Fibroblast of lung (primary cell): Measurements from ENCODE around the gene MAML3. TPM values are rescaled to one million over a fixed set of nuclear protein-coding genes. Genes with fewer than 3 reads are reported as not detected.
A peak's percentile ranks its signal among the peaks of the same experiment; 100 is the strongest.

Source experiments
- DNase-seq, 2 donors: peaks; one replicate each; pipeline versions ENCODE4 v3.0.0 to v3.0.0-alpha.2; 2010; ENCODE audit warnings: low read depth in 2 of 2
- H2AFZ ChIP-seq: 2 replicates; pipeline ENCODE4 v1.5.1; 2012; ENCODE audit warnings: low read length, control low read depth, inconsistent platforms
- H3K27ac ChIP-seq: 2 replicates; pipeline ENCODE4 v1.5.1; 2011; ENCODE audit warnings: low read length, control low read depth; ENCODE audit not compliant: insufficient read depth
- H3K27me3 ChIP-seq: 2 replicates; pipeline ENCODE4 v1.5.1; 2011; ENCODE audit warnings: mild to moderate bottlenecking, low read length; ENCODE audit not compliant: control insufficient read depth, insufficient read depth
- H3K36me3 ChIP-seq: 2 replicates; pipeline ENCODE4 v1.5.1; 2011; ENCODE audit warnings: low read length; ENCODE audit not compliant: control insufficient read depth, insufficient read depth
- H3K4me1 ChIP-seq: 2 replicates; pipeline ENCODE4 v1.5.1; 2011; ENCODE audit warnings: low read length; ENCODE audit not compliant: control insufficient read depth, insufficient read depth; ENCODE audit errors: extremely low read depth
- H3K4me2 ChIP-seq: 2 replicates; pipeline ENCODE4 v1.5.1; 2011; ENCODE audit warnings: low read length, control low read depth; ENCODE audit not compliant: insufficient read depth; ENCODE audit errors: extremely low read depth
- H3K4me3 ChIP-seq, 4 experiments: fragments of 200-600 bp in 1 of 4; sonication (generic) in 1 of 4; replicated peaks in 1 of 4; 2 replicates each; pipeline ENCODE4 v1.5.1; 2011 to 2016; ENCODE audit warnings: low read length in 4 of 4, low read depth in 3 of 4, mild to moderate bottlenecking in 3 of 4, control low read depth in 2 of 4, inconsistent platforms in 1 of 4, mixed read lengths in 1 of 4; ENCODE audit not compliant: insufficient read depth in 1 of 4; ENCODE audit errors: control extremely low read depth in 1 of 4
- H3K79me2 ChIP-seq: 2 replicates; pipeline ENCODE4 v1.5.1; 2012; ENCODE audit warnings: mild to moderate bottlenecking, low read length, inconsistent platforms; ENCODE audit not compliant: control insufficient read depth, insufficient read depth
- H3K9ac ChIP-seq: 2 replicates; pipeline ENCODE4 v1.5.1; 2011; ENCODE audit warnings: mild to moderate bottlenecking, low read length, control low read depth; ENCODE audit not compliant: insufficient read depth
- H3K9me3 ChIP-seq: 2 replicates; pipeline ENCODE4 v1.5.1; 2012; ENCODE audit warnings: low read depth, low read length; ENCODE audit not compliant: control insufficient read depth, insufficient read depth
- H4K20me1 ChIP-seq: 2 replicates; pipeline ENCODE4 v1.5.1; 2011; ENCODE audit warnings: low read length; ENCODE audit not compliant: control insufficient read depth, insufficient read depth; ENCODE audit errors: extremely low read depth
- CTCF ChIP-seq, 2 donors: IDR thresholded peaks in 1 of 2; conservative IDR thresholded peaks in 1 of 2; 1 replicate in 1 of 2; 2 replicates in 1 of 2; pipeline ENCODE4 v1.5.1; 2011 to 2012; ENCODE audit warnings: low read length in 2 of 2, control low read depth in 1 of 2, inconsistent platforms in 1 of 2, low read depth in 1 of 2, mild to moderate bottlenecking in 1 of 2
- EZH2 ChIP-seq: IDR thresholded peaks from 2 replicates; pipeline ENCODE4 v1.5.1; 2012; ENCODE audit warnings: low read length, control low read depth, mild to moderate bottlenecking; ENCODE audit errors: missing control alignments
- polyA plus RNA-seq, 2 donors: library from polyadenylated mRNA; depleted of rRNA in 1 of 2; stranded (reverse) in 1 of 2; unstranded in 1 of 2; fragments of >200 nt; gene quantifications; 2 replicates each; pipeline ENCODE4 v1.2.1, GENCODE V29; 2011 to 2012; ENCODE audit warnings: missing spikeins in 1 of 2
- total RNA-seq: library from RNA; depleted of rRNA; stranded (reverse); fragments of >200 nt; gene quantifications from 2 replicates; pipeline ENCODE4 v1.2.1, GENCODE V29; 2014

MAML3 gene
- total and polyA plus RNA-seq, 2 donors (not counting 1 experiment from before 2014, with no cell fraction given): 2.0 to 2.8 TPM

DNA sequence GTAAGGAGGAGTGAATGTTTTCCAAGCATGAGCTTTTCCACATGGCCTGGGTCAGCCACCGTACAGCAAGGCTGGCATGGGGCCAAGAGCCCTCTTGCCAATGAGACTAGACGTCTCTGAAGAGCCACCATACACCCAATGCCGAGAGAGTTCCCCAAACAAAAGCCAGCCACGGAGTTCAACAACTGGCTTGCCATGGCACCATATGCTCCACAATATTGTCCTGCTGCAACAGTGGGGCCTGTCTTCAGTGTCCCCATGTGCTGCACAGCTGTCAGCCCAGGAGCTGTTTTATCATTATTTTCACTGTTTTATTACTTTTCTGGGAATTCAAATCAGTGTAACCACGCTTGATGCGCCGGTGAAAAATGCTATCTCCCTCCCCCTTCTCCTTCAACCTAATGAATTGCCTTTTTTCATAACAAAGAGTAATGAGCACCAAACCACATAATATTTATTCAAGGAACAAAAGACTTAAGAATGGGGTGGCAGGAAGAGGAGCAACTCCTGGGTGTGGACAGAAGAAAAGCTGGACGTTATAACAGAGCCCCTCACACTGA lies 18.4 kb downstream of the MAML3 start:
- TF ChIP-seq CTCF (conservative IDR thresholded peaks at IDR 0.05 in 1 of 2, IDR thresholded peaks at IDR 0.05 in 1 of 2; ENCODE audit: low read depth in 1 of 2, low read length in 2 of 2) (no peak), EZH2 (no peak)
- no peak overlapping the region for H3K4me2 ChIP-seq
- no peak overlapping the region for H3K9ac ChIP-seq
- H3K27me3 ChIP-seq: no peaks in the 10 kb centered on the region
- H3K4me1 ChIP-seq: peaks cover 27% of the 10 kb centered on the region
- no peak overlapping the region for H3K27ac ChIP-seq
- H2AFZ ChIP-seq: no peak overlapping the region
- no peak overlapping the region for H3K4me3 ChIP-seq
- no peaks in the 10 kb centered on the region for H3K36me3 ChIP-seq
- H3K79me2 ChIP-seq: no peaks in the 10 kb centered on the region
- DNase-seq: peak; percentile 46 to 74
- no peaks in the 10 kb centered on the region for H3K9me3 ChIP-seq
- no peaks in the 10 kb centered on the region for H4K20me1 ChIP-seq

DNA sequence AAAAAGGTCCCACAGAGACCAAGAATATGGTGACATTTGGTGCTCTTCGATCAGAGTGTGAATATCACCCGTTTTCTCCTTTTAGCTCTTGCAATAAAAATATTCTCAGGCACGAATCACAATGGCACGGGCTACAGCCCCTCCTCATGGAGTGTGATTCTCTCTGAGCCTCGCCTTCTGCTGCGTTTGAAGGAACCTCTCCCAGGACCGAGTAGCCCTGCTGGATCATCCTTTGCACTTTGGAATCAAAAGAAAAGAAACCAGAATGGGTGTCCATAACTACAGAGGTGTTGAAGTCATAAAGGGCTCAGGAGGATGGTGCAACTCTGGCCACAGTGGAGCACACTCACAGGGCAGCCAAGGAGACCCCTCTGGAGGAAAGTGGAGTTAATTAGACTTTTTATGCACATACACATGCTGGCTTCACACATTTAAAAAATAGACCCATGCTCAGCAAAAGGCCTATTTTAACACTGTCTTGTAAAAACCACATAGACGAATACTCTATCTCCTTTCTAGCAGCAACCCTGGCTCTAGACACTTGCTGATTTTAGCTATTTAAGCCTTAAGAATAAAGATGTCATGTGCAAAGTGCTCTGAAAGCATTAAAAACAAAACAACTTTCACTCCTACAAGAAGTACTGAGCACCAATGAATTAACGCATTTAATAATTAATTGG lies 19.1 kb downstream of the MAML3 start:
- DNase-seq: no peak
- TF ChIP-seq EZH2 (no peak), CTCF (conservative IDR thresholded peaks at IDR 0.05 in 1 of 2, IDR thresholded peaks at IDR 0.05 in 1 of 2; ENCODE audit: low read depth in 1 of 2, low read length in 2 of 2) (no peak)
- H3K4me3 ChIP-seq: no peak overlapping the region
- H4K20me1 ChIP-seq: no peaks in the 10 kb centered on the region
- H3K27me3 ChIP-seq: no peaks in the 10 kb centered on the region
- H3K9me3 ChIP-seq: no peaks in the 10 kb centered on the region
- H3K79me2 ChIP-seq: no peaks in the 10 kb centered on the region
- no peaks in the 10 kb centered on the region for H3K36me3 ChIP-seq
- H3K9ac ChIP-seq: no peak overlapping the region
- no peak overlapping the region for H3K4me2 ChIP-seq
- H2AFZ ChIP-seq: no peak overlapping the region
- H3K27ac ChIP-seq: no peak overlapping the region
- H3K4me1 ChIP-seq: peaks cover 27% of the 10 kb centered on the region

DNA sequence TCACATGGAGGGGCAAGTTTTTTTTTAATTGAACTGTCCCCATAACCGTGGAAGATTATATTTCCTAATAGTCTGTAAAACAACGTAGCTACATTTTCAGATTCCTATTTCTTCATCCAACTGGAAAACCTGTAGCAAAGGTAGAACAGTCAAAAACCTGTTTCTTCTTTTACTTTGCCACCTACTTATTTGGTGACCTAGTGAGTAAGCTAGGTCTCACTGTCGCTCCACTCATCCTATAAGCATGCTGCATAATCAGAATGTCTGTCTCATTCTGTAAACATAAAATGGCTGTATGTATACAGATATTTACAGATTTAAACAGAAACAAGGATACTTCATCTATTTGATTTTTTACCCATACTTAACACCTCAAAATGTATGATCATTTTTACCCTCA lies 20.4 kb downstream of the MAML3 start:
- Histone ChIP-seq H3K36me3 (no peaks in the 10 kb centered on the region), H3K4me2 (no peak overlapping the region), H3K4me1 (peaks cover 27% of the 10 kb centered on the region), H2AFZ (no peak overlapping the region), H3K27me3 (no peaks in the 10 kb centered on the region), H4K20me1 (no peaks in the 10 kb centered on the region), H3K9ac (no peak overlapping the region), H3K79me2 (no peaks in the 10 kb centered on the region), H3K4me3 (no peak overlapping the region), H3K9me3 (no peaks in the 10 kb centered on the region), H3K27ac (no peak overlapping the region)
- TF ChIP-seq EZH2 (no peak), CTCF (conservative IDR thresholded peaks at IDR 0.05 in 1 of 2, IDR thresholded peaks at IDR 0.05 in 1 of 2; ENCODE audit: low read depth in 1 of 2, low read length in 2 of 2) (no peak)
- DNase-seq: no peak
